Colonic mucosa (tissue), 4 donors: ENCODE data around the gene PIP4K2C. TPM values are rescaled to one million over a fixed set of nuclear protein-coding genes. Genes with fewer than 3 reads are reported as not detected.

Experiments used
- DNase-seq: peaks from one replicate; pipeline ENCODE4 v3.0.0-alpha.2; 2020
- H3K27ac ChIP-seq: fragments of 200-600 bp; one replicate; pipeline ENCODE4 v1.8.0; 2021
- H3K27me3 ChIP-seq: fragments of 200-600 bp; one replicate; pipeline ENCODE4 v1.8.0; 2021
- H3K36me3 ChIP-seq: fragments of 200-600 bp; one replicate; pipeline ENCODE4 v1.8.0; 2021
- H3K4me1 ChIP-seq: fragments of 200-600 bp; one replicate; pipeline ENCODE4 v1.8.0; 2021; ENCODE audit warnings: mild to moderate bottlenecking
- H3K4me3 ChIP-seq: fragments of 200-600 bp; one replicate; pipeline ENCODE4 v1.8.0; 2021
- H3K9ac ChIP-seq, 2 donors: one replicate each; pipeline ENCODE4 v1.7.0; 2013; ENCODE audit warnings: control low read depth in 2 of 2, low read depth in 2 of 2, low read length in 2 of 2
- H3K9me3 ChIP-seq: fragments of 200-600 bp; one replicate; pipeline ENCODE4 v1.8.0; 2021
- CTCF ChIP-seq: fragments of 200-600 bp; IDR thresholded peaks from one replicate; pipeline ENCODE4 v1.8.0; 2022; ENCODE audit warnings: antibody characterized with exemption, mild to moderate bottlenecking
- intact Hi-C: fragments of 100-400 bp; cut with DNase I; formaldehyde crosslinking; loops from one replicate; pipeline ENCODE4 v1.14.1; 2022
- total RNA-seq, 2 donors: library from RNA; stranded (reverse); fragmentation: NEBNext Ultra II Directional in 1 of 2; extraction: Animal tissue kit (Norgen Biotek cat#: 25700) in 1 of 2; gene quantifications; one replicate each; pipeline ENCODE4 v1.2.1, GENCODE V29; 2021
- donor health status: healthy.
- donor health status: DM: no; HTN: no; CAD: no.
- donor health status: DM: no; HTN: no; CAD: no.

The PIP4K2C gene
- total RNA-seq, 2 donors from 2014 or later, result 43.6 to 60.2 TPM

- intact Hi-C loops, result loop anchor here (5.0 kb wide), 1 partner anchor 162 kb away; no protein-coding TSS in a partner anchor
- Histone ChIP-seq H3K27me3 (peaks cover 77% of the 10 kb centered on the region), H3K9me3 (no peaks in the 10 kb centered on the region), H3K4me3 (no peak overlapping the region), H3K36me3 (no peaks in the 10 kb centered on the region), H3K27ac (no peak overlapping the region), H3K4me1 (peaks cover 11% of the 10 kb centered on the region), H3K9ac (no peak overlapping the region)
- TF ChIP-seq CTCF, result no peak
- DNase-seq, result no peak
These were observed 32.9 kb downstream of the PIP4K2C start for GRCh38 chr12:57623811-57624390.

GRCh38 chr12:57624441-57625220, 33.6 kb downstream of the PIP4K2C start:
- intact Hi-C loops, result loop anchor here (5.0 kb wide), 1 partner anchor 162 kb away; no protein-coding TSS in a partner anchor
- Histone ChIP-seq H3K4me3 (no peak overlapping the region), H3K27ac (no peak overlapping the region), H3K9me3 (no peaks in the 10 kb centered on the region), H3K36me3 (no peaks in the 10 kb centered on the region), H3K9ac (peak overlapping the region in 1 of 2 donors; percentile 6), H3K27me3 (peaks cover 76% of the 10 kb centered on the region), H3K4me1 (peaks cover 11% of the 10 kb centered on the region)
- no peak for TF ChIP-seq CTCF
- DNase-seq, result no peak

- Histone ChIP-seq H3K27ac (no peak overlapping the region), H3K9ac (no peak overlapping the region), H3K4me3 (no peak overlapping the region), H3K36me3 (no peaks in the 10 kb centered on the region), H3K9me3 (no peaks in the 10 kb centered on the region), H3K27me3 (peaks cover 73% of the 10 kb centered on the region), H3K4me1 (peaks cover 11% of the 10 kb centered on the region)
- TF ChIP-seq CTCF, result no peak
- intact Hi-C loops, result no loop called here
- no peak for DNase-seq
These were observed 34.5 kb downstream of the PIP4K2C start for GRCh38 chr12:57625261-57626032.

- DNase-seq, result no peak
- Histone ChIP-seq H3K27me3 (peaks cover 73% of the 10 kb centered on the region), H3K36me3 (no peaks in the 10 kb centered on the region), H3K27ac (no peak overlapping the region), H3K9me3 (no peaks in the 10 kb centered on the region), H3K9ac (no peak overlapping the region), H3K4me1 (peaks cover 4% of the 10 kb centered on the region), H3K4me3 (no peak overlapping the region)
- no peak for TF ChIP-seq CTCF
- intact Hi-C loops, result no loop called here
These were observed 35.3 kb downstream of the PIP4K2C start for GRCh38 chr12:57626111-57626920.

GRCh38 chr12:57626921-57627445, 36.0 kb downstream of the PIP4K2C start:
- no peaks in the 10 kb centered on the region for H3K9me3 ChIP-seq
- peaks cover 73% of the 10 kb centered on the region for H3K27me3 ChIP-seq
- intact Hi-C loops, result no loop called here
- no peak overlapping the region for H3K9ac ChIP-seq
- no peak overlapping the region for H3K27ac ChIP-seq
- H3K4me1 ChIP-seq, result no peaks in the 10 kb centered on the region
- no peak overlapping the region for H3K4me3 ChIP-seq
- no peak for TF ChIP-seq CTCF
- DNase-seq, result no peak
- no peaks in the 10 kb centered on the region for H3K36me3 ChIP-seq
